ENCODE data around the gene CCDC148. TPM values are rescaled to one million over a fixed set of nuclear protein-coding genes. Genes with fewer than 3 reads are reported as not detected.

CCDC148 gene
- total RNA-seq, 2 experiments from 2014 or later: not detected

GRCh38 chr2:158243392-158243791 lies 213.2 kb downstream of the CCDC148 start:
- H3K27ac Mint-ChIP-seq: no peak overlapping the region
- no peak for TF ChIP-seq CTCF (IDR thresholded peaks at IDR 0.05)
- H3K27me3 Mint-ChIP-seq: peaks cover 2% of the 10 kb centered on the region
- POLR2A ChIA-PET: no interaction called here
- intact Hi-C loops (cut with micrococcal nuclease): no loop called here
- H3K36me3 Mint-ChIP-seq (ENCODE audit: low read depth): no peaks in the 10 kb centered on the region
- no peaks in the 10 kb centered on the region for H3K4me1 Mint-ChIP-seq (ENCODE audit: low read depth)
- CTCF ChIA-PET: no interaction called here
- ATAC-seq: no peak
- DNase-seq: no peak
- H3K9me3 Mint-ChIP-seq: no peaks in the 10 kb centered on the region
- no peak overlapping the region for H3K4me3 Mint-ChIP-seq

DNA sequence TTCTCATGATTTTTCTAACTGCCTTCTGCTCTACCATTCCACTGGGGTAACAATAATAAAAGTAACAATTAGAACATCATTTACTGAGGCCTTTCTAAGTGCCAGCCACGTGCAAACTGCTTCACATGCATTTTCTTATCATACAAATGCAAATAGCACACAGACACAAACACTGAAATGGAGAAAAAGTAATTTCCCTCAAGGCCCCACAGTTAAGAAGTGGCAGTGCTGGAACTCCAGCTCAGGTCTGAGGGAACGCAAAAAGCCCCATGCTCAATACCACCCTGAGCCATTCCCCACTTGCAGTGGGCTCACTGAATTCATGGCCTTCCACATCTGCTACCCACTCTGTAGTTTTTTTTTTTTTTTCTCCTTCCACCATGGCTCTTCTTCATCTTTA lies 214.3 kb downstream of the CCDC148 start:
- DNase-seq (no peak), ATAC-seq (no peak)
- Mint-ChIP-seq H3K27me3 (peaks cover 2% of the 10 kb centered on the region), H3K36me3 (ENCODE audit: low read depth) (no peaks in the 10 kb centered on the region), H3K27ac (no peak overlapping the region), H3K9me3 (no peaks in the 10 kb centered on the region), H3K4me3 (no peak overlapping the region), H3K4me1 (ENCODE audit: low read depth) (no peaks in the 10 kb centered on the region)
- ChIA-PET POLR2A (no interaction called here), CTCF (no interaction called here)
- TF ChIP-seq CTCF (IDR thresholded peaks at IDR 0.05): no peak
- intact Hi-C loops (cut with micrococcal nuclease): no loop called here

- Mint-ChIP-seq H3K27ac (no peak overlapping the region), H3K36me3 (ENCODE audit: low read depth) (no peaks in the 10 kb centered on the region), H3K9me3 (no peaks in the 10 kb centered on the region), H3K27me3 (peaks cover 2% of the 10 kb centered on the region), H3K4me1 (ENCODE audit: low read depth) (no peaks in the 10 kb centered on the region), H3K4me3 (no peak overlapping the region)
- POLR2A ChIA-PET: no interaction called here
- intact Hi-C loops (cut with micrococcal nuclease): no loop called here
- no peak for DNase-seq
- no peak for TF ChIP-seq CTCF (IDR thresholded peaks at IDR 0.05)
- ATAC-seq: no peak
- CTCF ChIA-PET: no interaction called here
Observed at GRCh38 chr2:158240975-158241374, 215.6 kb downstream of the CCDC148 start.

GRCh38 chr2:158239271-158239670 lies 217.3 kb downstream of the CCDC148 start:
- no peaks in the 10 kb centered on the region for H3K27me3 Mint-ChIP-seq
- no peak overlapping the region for H3K4me3 Mint-ChIP-seq
- ATAC-seq (no peak), DNase-seq (no peak)
- no peaks in the 10 kb centered on the region for H3K9me3 Mint-ChIP-seq
- TF ChIP-seq CTCF (IDR thresholded peaks at IDR 0.05): no peak
- no peaks in the 10 kb centered on the region for H3K36me3 Mint-ChIP-seq (ENCODE audit: low read depth)
- no peak overlapping the region for H3K27ac Mint-ChIP-seq
- intact Hi-C loops (cut with micrococcal nuclease): no loop called here
- CTCF ChIA-PET: no interaction called here
- H3K4me1 Mint-ChIP-seq (ENCODE audit: low read depth): no peaks in the 10 kb centered on the region
- POLR2A ChIA-PET: no interaction called here

GRCh38 chr2:158234497-158234896 lies 222.1 kb downstream of the CCDC148 start:
- DNase-seq (no peak), ATAC-seq (no peak)
- TF ChIP-seq CTCF (IDR thresholded peaks at IDR 0.05): no peak
- H3K4me1 Mint-ChIP-seq (ENCODE audit: low read depth): no peaks in the 10 kb centered on the region
- H3K27me3 Mint-ChIP-seq: peaks cover 2% of the 10 kb centered on the region
- H3K9me3 Mint-ChIP-seq: no peaks in the 10 kb centered on the region
- no peak overlapping the region for H3K27ac Mint-ChIP-seq
- POLR2A ChIA-PET: no interaction called here
- CTCF ChIA-PET: no interaction called here
- H3K4me3 Mint-ChIP-seq: no peak overlapping the region
- no peaks in the 10 kb centered on the region for H3K36me3 Mint-ChIP-seq (ENCODE audit: low read depth)
- intact Hi-C loops (cut with micrococcal nuclease): no loop called here

Measured in activated CD8-positive, alpha-beta T cell treated with anti-CD3 and anti-CD28 coated beads for 36 hours (primary cell).